Osteoblast (primary cell): ENCODE data around the gene SNRK. TPM values are rescaled to one million over a fixed set of nuclear protein-coding genes. Genes with fewer than 3 reads are reported as not detected.
"Not testable (repeated sequence)": the region's sequence is repeated elsewhere in the genome, so short reads cannot be mapped to it uniquely, and the experiment has no call there.

ENCODE experiments used
- DNase-seq: peaks from one replicate; pipeline ENCODE4 v3.0.0; 2011; ENCODE audit warnings: low spot score, mixed read lengths; ENCODE audit not compliant: insufficient read length; ENCODE audit errors: missing footprints
- H2AFZ ChIP-seq: 2 replicates; pipeline ENCODE4 v1.6.0; 2011; ENCODE audit warnings: mild to moderate bottlenecking, low read length
- H3K27ac ChIP-seq: 2 replicates; pipeline ENCODE4 v1.5.1; 2011; ENCODE audit warnings: mild to moderate bottlenecking, low read depth, low read length, moderate library complexity
- H3K27me3 ChIP-seq: 2 replicates; pipeline ENCODE4 v1.6.0; 2012; ENCODE audit warnings: mild to moderate bottlenecking, control low read depth, inconsistent platforms, low read length, moderate library complexity; ENCODE audit not compliant: insufficient read depth
- H3K36me3 ChIP-seq: 2 replicates; pipeline ENCODE4 v1.5.1; 2011; ENCODE audit warnings: mild to moderate bottlenecking, low read length, control low read depth, moderate library complexity; ENCODE audit not compliant: insufficient read depth
- H3K4me1 ChIP-seq: 2 replicates; pipeline ENCODE4 v1.5.1; 2011; ENCODE audit warnings: mild to moderate bottlenecking, low read length, control low read depth, moderate library complexity; ENCODE audit not compliant: insufficient read depth
- H3K4me2 ChIP-seq: 2 replicates; pipeline ENCODE4 v1.6.0; 2011; ENCODE audit warnings: mild to moderate bottlenecking, low read length; ENCODE audit not compliant: insufficient read depth
- H3K4me3 ChIP-seq: fragments of 200-600 bp; sonication (generic); 3 replicates; pipeline ENCODE4 v1.5.1; 2012; ENCODE audit warnings: mild to moderate bottlenecking, low read length, inconsistent platforms; ENCODE audit not compliant: insufficient read depth
- H3K79me2 ChIP-seq: 2 replicates; pipeline ENCODE4 v1.6.0; 2012; ENCODE audit warnings: mild to moderate bottlenecking, low read length, control low read depth, inconsistent platforms; ENCODE audit not compliant: insufficient read depth
- H3K9me3 ChIP-seq: 2 replicates; pipeline ENCODE4 v1.5.1; 2011; ENCODE audit warnings: low read depth, low read length, control low read depth
- H4K20me1 ChIP-seq: 2 replicates; pipeline ENCODE4 v1.6.0; 2012; ENCODE audit warnings: mild to moderate bottlenecking, low read length, control low read depth; ENCODE audit not compliant: insufficient read depth
- CTCF ChIP-seq: IDR thresholded peaks from 2 replicates; pipeline ENCODE4 v1.5.1; 2011; ENCODE audit warnings: mild to moderate bottlenecking, low read depth, low read length, moderate library complexity; ENCODE audit errors: extremely low read depth
- total RNA-seq: library from RNA; depleted of rRNA; stranded (reverse); fragments of >200 nt; gene quantifications from 2 replicates; pipeline ENCODE4 v1.2.3, GENCODE V29; 2012

Gene SNRK
- total RNA-seq, 1 donor: 26.1 TPM

- H3K27me3 ChIP-seq: no peaks in the 10 kb centered on the region
- peaks cover 29% of the 10 kb centered on the region for H3K36me3 ChIP-seq
- no peak for TF ChIP-seq CTCF
- no peaks in the 10 kb centered on the region for H4K20me1 ChIP-seq
- no peak overlapping the region for H3K27ac ChIP-seq
- H3K9me3 ChIP-seq: no peaks in the 10 kb centered on the region
- no peak overlapping the region for H3K4me3 ChIP-seq
- no peaks in the 10 kb centered on the region for H3K79me2 ChIP-seq
- DNase-seq: no peak
- no peak overlapping the region for H3K4me2 ChIP-seq
- H2AFZ ChIP-seq: no peak overlapping the region
- peaks cover 15% of the 10 kb centered on the region for H3K4me1 ChIP-seq
Observed at GRCh38 chr3:43349716-43350115, 63.4 kb downstream of the SNRK start.

GRCh38 chr3:43353393-43353792 lies 67.1 kb downstream of the SNRK start:
- H3K27me3 ChIP-seq: no peaks in the 10 kb centered on the region
- H3K4me3 ChIP-seq: no peak overlapping the region
- H3K4me2 ChIP-seq: no peak overlapping the region
- no peak overlapping the region for H3K27ac ChIP-seq
- TF ChIP-seq CTCF: no peak
- H4K20me1 ChIP-seq: no peaks in the 10 kb centered on the region
- peaks cover 13% of the 10 kb centered on the region for H3K36me3 ChIP-seq
- H3K79me2 ChIP-seq: no peaks in the 10 kb centered on the region
- no peaks in the 10 kb centered on the region for H3K9me3 ChIP-seq
- no peak overlapping the region for H2AFZ ChIP-seq
- no peak for DNase-seq
- H3K4me1 ChIP-seq: no peaks in the 10 kb centered on the region

GRCh38 chr3:43353923-43354670 lies 67.8 kb downstream of the SNRK start:
- Histone ChIP-seq H4K20me1 (no peaks in the 10 kb centered on the region), H3K79me2 (no peaks in the 10 kb centered on the region), H3K27ac (no peak overlapping the region), H2AFZ (no peak overlapping the region), H3K36me3 (peaks cover 6% of the 10 kb centered on the region), H3K4me3 (no peak overlapping the region), H3K4me1 (no peaks in the 10 kb centered on the region), H3K9me3 (no peaks in the 10 kb centered on the region), H3K27me3 (no peaks in the 10 kb centered on the region), H3K4me2 (no peak overlapping the region)
- TF ChIP-seq CTCF: no peak
- DNase-seq: no peak

DNA sequence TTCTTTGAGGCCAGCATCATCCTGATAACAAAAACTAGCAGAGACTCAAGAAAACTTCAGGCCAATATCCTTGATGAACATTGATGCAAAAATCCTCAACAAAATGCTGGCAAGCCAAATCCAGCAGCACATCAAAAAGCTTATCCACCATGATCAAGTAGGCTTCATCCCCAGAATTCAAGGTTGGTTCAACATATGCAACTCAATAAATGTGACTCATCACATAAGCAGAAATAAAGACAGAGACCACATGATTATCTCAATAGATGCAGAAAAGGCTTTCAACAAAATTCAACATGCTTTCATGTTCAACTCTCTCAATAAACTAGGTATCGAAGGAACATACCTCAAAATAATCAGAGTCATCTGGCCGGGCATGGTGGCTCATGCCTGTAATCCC lies 69.7 kb downstream of the SNRK start:
- DNase-seq, H3K4me2 ChIP-seq, H3K79me2 ChIP-seq, H3K36me3 ChIP-seq, H3K9me3 ChIP-seq, H3K27ac ChIP-seq, H3K4me3 ChIP-seq, H4K20me1 ChIP-seq, H3K27me3 ChIP-seq, H2AFZ ChIP-seq, H3K4me1 ChIP-seq: not testable (repeated sequence)
